K562 (cell line): ENCODE measurements around the gene ATP7B.

ENCODE experiments used
- CHD4 ChIP-seq: fragments of 200-600 bp; sonication (generic); IDR thresholded peaks from 3 replicates; pipeline ENCODE4 v1.6.1; 2012; ENCODE audit warnings: low read depth, mild to moderate bottlenecking, mixed read lengths, low read length, inconsistent platforms; ENCODE audit not compliant: insufficient read depth, insufficient replicate concordance, poor library complexity, severe bottlenecking
- CREM ChIP-seq: IDR thresholded peaks from 2 replicates; pipeline ENCODE4 v1.6.1; 2014; ENCODE audit warnings: antibody characterized with exemption, low read depth
- HDAC2 ChIP-seq: fragments of 450-650 bp; IDR thresholded peaks from 2 replicates; pipeline ENCODE4 v1.6.1; 2016; ENCODE audit warnings: mild to moderate bottlenecking
- PHB ChIP-seq: fragments of 250-450 bp; sonication (Bioruptor Pico); IDR thresholded peaks from 2 replicates; pipeline ENCODE4 v1.5.0; 2021
- POLR2AphosphoS5 ChIP-seq: IDR thresholded peaks from 2 replicates; pipeline ENCODE4 v1.6.1; 2011; ENCODE audit warnings: mild to moderate bottlenecking, low read depth, low read length, moderate library complexity; ENCODE audit not compliant: control insufficient read depth, insufficient read depth
- STAG1 ChIP-seq: sonication (generic); formaldehyde crosslinking; IDR thresholded peaks from 2 replicates; pipeline ENCODE4 v1.5.0; 2020; ENCODE audit warnings: missing genetic modification reagents, borderline replicate concordance
- ZNF384 ChIP-seq: IDR thresholded peaks from 2 replicates; pipeline ENCODE4 v1.6.1; 2012; ENCODE audit warnings: low read depth, low read length, improper control_type of control experiment
- TF ChIP-seq, protein P1 (sequence below): sonication (generic); formaldehyde crosslinking; IDR thresholded peaks from 2 replicates; pipeline ENCODE4 v1.5.0; 2020; ENCODE audit warnings: missing genetic modification reagents
- TF ChIP-seq, protein P2 (sequence below): fragments of 450-650 bp; IDR thresholded peaks from 2 replicates; pipeline ENCODE4 v1.6.1; 2016
- TF ChIP-seq, protein P3 (sequence below), 2 experiments: fragments of 450-650 bp; formaldehyde crosslinking in 1 of 2; IDR thresholded peaks; 2 replicates each; pipeline versions ENCODE4 v1.4.0 to v1.6.1; 2014 to 2020; ENCODE audit warnings: mild to moderate bottlenecking in 2 of 2, borderline replicate concordance in 1 of 2, low read depth in 1 of 2

DNA sequence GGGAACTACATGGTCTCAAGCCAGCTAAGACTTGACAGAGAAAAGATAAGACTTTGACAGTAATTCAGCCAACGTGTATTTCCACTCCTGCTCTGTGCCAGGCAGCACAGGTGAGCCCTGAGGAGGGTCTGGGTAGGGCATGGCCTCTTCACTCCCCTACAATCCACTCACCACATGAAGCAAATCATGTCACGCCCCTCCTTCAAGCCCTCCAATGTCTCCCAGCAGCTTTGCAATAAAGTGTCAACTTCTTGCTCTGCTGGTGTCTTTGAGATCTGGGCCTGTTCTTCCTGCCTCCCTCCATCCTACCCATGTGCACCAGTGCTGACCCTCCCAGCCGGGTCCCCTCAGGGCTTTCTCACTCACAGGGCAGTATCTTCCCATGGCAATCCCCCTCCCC, 91.0 kb downstream of the ATP7B start:
- TF ChIP-seq, protein P1, sequence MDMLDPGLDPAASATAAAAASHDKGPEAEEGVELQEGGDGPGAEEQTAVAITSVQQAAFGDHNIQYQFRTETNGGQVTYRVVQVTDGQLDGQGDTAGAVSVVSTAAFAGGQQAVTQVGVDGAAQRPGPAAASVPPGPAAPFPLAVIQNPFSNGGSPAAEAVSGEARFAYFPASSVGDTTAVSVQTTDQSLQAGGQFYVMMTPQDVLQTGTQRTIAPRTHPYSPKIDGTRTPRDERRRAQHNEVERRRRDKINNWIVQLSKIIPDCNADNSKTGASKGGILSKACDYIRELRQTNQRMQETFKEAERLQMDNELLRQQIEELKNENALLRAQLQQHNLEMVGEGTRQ = no peak
- TF ChIP-seq POLR2AphosphoS5 = no peak
- TF ChIP-seq CREM = no peak
- TF ChIP-seq ZNF384 = no peak
- TF ChIP-seq, protein P2, sequence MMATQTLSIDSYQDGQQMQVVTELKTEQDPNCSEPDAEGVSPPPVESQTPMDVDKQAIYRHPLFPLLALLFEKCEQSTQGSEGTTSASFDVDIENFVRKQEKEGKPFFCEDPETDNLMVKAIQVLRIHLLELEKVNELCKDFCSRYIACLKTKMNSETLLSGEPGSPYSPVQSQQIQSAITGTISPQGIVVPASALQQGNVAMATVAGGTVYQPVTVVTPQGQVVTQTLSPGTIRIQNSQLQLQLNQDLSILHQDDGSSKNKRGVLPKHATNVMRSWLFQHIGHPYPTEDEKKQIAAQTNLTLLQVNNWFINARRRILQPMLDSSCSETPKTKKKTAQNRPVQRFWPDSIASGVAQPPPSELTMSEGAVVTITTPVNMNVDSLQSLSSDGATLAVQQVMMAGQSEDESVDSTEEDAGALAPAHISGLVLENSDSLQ = no peak
- no peak for TF ChIP-seq HDAC2
- TF ChIP-seq CHD4 = no peak
- TF ChIP-seq PHB = no peak
- TF ChIP-seq STAG1 (CRISPR knock-in tag) = no peak
- TF ChIP-seq, protein P3, sequence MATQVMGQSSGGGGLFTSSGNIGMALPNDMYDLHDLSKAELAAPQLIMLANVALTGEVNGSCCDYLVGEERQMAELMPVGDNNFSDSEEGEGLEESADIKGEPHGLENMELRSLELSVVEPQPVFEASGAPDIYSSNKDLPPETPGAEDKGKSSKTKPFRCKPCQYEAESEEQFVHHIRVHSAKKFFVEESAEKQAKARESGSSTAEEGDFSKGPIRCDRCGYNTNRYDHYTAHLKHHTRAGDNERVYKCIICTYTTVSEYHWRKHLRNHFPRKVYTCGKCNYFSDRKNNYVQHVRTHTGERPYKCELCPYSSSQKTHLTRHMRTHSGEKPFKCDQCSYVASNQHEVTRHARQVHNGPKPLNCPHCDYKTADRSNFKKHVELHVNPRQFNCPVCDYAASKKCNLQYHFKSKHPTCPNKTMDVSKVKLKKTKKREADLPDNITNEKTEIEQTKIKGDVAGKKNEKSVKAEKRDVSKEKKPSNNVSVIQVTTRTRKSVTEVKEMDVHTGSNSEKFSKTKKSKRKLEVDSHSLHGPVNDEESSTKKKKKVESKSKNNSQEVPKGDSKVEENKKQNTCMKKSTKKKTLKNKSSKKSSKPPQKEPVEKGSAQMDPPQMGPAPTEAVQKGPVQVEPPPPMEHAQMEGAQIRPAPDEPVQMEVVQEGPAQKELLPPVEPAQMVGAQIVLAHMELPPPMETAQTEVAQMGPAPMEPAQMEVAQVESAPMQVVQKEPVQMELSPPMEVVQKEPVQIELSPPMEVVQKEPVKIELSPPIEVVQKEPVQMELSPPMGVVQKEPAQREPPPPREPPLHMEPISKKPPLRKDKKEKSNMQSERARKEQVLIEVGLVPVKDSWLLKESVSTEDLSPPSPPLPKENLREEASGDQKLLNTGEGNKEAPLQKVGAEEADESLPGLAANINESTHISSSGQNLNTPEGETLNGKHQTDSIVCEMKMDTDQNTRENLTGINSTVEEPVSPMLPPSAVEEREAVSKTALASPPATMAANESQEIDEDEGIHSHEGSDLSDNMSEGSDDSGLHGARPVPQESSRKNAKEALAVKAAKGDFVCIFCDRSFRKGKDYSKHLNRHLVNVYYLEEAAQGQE (IDR thresholded peaks at IDR 0.05; ENCODE audit: borderline replicate concordance) = no peak
- TF ChIP-seq, protein P3 (CRISPR knock-in tag; IDR thresholded peaks at IDR 0.05; ENCODE audit: low read depth) = no peak
